ENCODE data around the gene HYAL1.
A peak's percentile ranks its signal among the peaks of the same experiment; 100 is the strongest.

- TF ChIP-seq POLR2A (IDR thresholded peaks at IDR 0.05; ENCODE audit: low read length) (peak; percentile 86), GATA1 (IDR thresholded peaks at IDR 0.05; ENCODE audit: low read depth, low read length) (no peak)
Measured at GRCh38 chr3:50327943-50328691, 24.7 kb upstream of the HYAL1 start, which contains the start of gene TUSC2.

All from erythroblast (primary cell).